ENCODE measurements around the gene GARIN5A.
"Not testable (repeated sequence)": the region's sequence is repeated elsewhere in the genome, so short reads cannot be mapped to it uniquely, and the experiment has no call there.

The GARIN5A gene

GRCh38 chr19:50451223-50451534 lies 25.5 kb downstream of the GARIN5A start:
- no peak overlapping the region for H3K9ac ChIP-seq (ENCODE audit: low read length)
- H3K4me1 ChIP-seq (ENCODE audit: control insufficient read depth, insufficient read depth, low read length) = no peaks in the 10 kb centered on the region
- no peaks in the 10 kb centered on the region for H3K36me3 ChIP-seq (ENCODE audit: control insufficient read depth, insufficient read depth, low read length)
- peaks cover 10% of the 10 kb centered on the region for H3K27me3 ChIP-seq (ENCODE audit: control insufficient read depth, insufficient read depth, low read length)
- no peak overlapping the region for H3K4me3 ChIP-seq (ENCODE audit: low read length)
- H3K9me3 ChIP-seq (ENCODE audit: control insufficient read depth, low read length) = no peaks in the 10 kb centered on the region

GRCh38 chr19:50450369-50451222 lies 26.1 kb downstream of the GARIN5A start:
- peaks cover 10% of the 10 kb centered on the region for H3K27me3 ChIP-seq (ENCODE audit: control insufficient read depth, insufficient read depth, low read length)
- H3K4me1 ChIP-seq (ENCODE audit: control insufficient read depth, insufficient read depth, low read length) = no peaks in the 10 kb centered on the region
- H3K4me3 ChIP-seq (ENCODE audit: low read length) = no peak overlapping the region
- H3K9ac ChIP-seq (ENCODE audit: low read length) = no peak overlapping the region
- no peaks in the 10 kb centered on the region for H3K9me3 ChIP-seq (ENCODE audit: control insufficient read depth, low read length)
- H3K36me3 ChIP-seq (ENCODE audit: control insufficient read depth, insufficient read depth, low read length) = no peaks in the 10 kb centered on the region

DNA sequence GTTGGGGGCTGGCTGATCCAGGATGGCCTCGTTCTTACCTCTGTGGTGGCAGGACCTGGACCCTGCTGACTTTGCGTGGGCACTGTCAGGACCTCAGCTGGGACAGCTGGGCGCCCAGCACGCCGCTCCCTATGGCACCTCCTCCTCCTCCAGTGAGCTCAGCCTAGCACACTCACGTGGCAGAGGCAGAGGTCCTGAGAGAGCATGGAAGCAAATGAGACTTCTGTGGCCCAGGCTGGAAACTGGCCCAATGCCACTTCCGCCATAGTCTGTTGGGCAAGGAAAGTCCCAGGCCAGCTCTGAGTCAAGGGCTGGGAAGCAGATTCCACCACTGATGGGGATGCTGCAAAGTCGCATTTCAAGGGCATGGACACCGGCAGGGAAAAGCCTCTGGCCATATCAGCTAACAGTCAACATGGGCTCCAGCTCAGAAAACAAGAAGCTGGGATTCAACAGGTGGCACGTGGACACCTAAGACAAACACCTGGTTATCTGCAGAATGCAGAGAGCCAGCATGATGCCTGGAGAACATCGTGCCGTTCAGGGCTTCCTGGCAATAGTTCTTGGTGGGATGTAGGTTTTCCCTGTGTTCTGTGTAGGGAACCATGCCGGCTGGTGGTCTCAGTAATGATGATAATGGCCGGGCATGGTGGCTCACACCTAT lies 27.3 kb downstream of the GARIN5A start:
- Histone ChIP-seq H3K4me1 (ENCODE audit: control insufficient read depth, insufficient read depth, low read length) (no peaks in the 10 kb centered on the region), H3K27me3 (ENCODE audit: control insufficient read depth, insufficient read depth, low read length) (peaks cover 10% of the 10 kb centered on the region), H3K9me3 (ENCODE audit: control insufficient read depth, low read length) (no peaks in the 10 kb centered on the region), H3K4me3 (ENCODE audit: low read length) (no peak overlapping the region), H3K9ac (ENCODE audit: low read length) (no peak overlapping the region), H3K36me3 (ENCODE audit: control insufficient read depth, insufficient read depth, low read length) (no peaks in the 10 kb centered on the region)

DNA sequence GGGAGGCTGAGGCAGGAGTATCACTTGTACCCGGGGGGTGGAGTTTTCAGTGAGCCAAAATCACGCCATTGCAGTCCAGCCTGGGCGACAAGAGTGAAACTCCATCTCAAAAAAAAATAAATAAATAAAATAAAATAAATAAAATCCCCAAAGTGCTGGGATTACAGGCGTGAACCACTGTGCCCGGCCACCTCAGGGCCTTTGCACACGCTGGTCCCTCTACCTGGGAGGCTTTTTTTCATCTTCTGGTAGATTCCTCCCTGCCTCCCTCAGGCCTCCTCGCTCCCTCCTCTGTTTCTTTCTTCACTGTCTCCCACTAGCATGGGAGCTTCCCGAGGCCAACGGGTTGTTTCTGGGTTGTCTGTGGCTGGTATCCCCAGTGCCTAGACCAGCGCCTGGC lies 28.9 kb downstream of the GARIN5A start:
- H3K4me3 ChIP-seq (ENCODE audit: low read length) = no peak overlapping the region
- H3K4me1 ChIP-seq (ENCODE audit: control insufficient read depth, insufficient read depth, low read length) = no peaks in the 10 kb centered on the region
- H3K36me3 ChIP-seq (ENCODE audit: control insufficient read depth, insufficient read depth, low read length) = no peaks in the 10 kb centered on the region
- no peak overlapping the region for H3K9ac ChIP-seq (ENCODE audit: low read length)
- no peaks in the 10 kb centered on the region for H3K9me3 ChIP-seq (ENCODE audit: control insufficient read depth, low read length)
- peaks cover 10% of the 10 kb centered on the region for H3K27me3 ChIP-seq (ENCODE audit: control insufficient read depth, insufficient read depth, low read length)

GRCh38 chr19:50447053-50447452 lies 29.6 kb downstream of the GARIN5A start:
- Histone ChIP-seq H3K27me3 (ENCODE audit: control insufficient read depth, insufficient read depth, low read length) (peaks cover 10% of the 10 kb centered on the region), H3K4me1 (ENCODE audit: control insufficient read depth, insufficient read depth, low read length) (no peaks in the 10 kb centered on the region), H3K9me3 (ENCODE audit: control insufficient read depth, low read length) (no peaks in the 10 kb centered on the region), H3K4me3 (ENCODE audit: low read length) (no peak overlapping the region), H3K9ac (ENCODE audit: low read length) (no peak overlapping the region), H3K36me3 (ENCODE audit: control insufficient read depth, insufficient read depth, low read length) (no peaks in the 10 kb centered on the region)

DNA sequence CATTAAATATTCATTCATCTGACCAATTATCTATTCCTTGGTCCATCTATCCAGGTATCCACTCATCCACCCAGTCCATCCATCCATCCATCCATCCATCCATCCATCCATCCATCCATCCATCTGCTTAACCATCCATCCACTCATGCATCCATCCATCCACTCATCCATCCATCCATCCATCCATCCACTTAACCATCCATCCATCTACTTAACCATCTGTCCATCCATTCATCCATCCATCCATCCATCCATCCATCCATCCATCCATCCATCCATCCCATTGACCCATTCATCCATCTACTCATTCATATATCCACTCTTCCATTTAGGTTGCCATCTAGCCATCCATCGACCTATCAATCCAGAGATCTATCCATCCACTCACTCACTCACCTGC lies 32.6 kb downstream of the GARIN5A start:
- Histone ChIP-seq H3K9me3 (ENCODE audit: control insufficient read depth, low read length) (no peaks in the 10 kb centered on the region), H3K9ac (ENCODE audit: low read length) (no peak overlapping the region), H3K4me1 (ENCODE audit: control insufficient read depth, insufficient read depth, low read length) (no peaks in the 10 kb centered on the region), H3K36me3 (ENCODE audit: control insufficient read depth, insufficient read depth, low read length) (no peaks in the 10 kb centered on the region), H3K4me3 (ENCODE audit: low read length) (no peak overlapping the region), H3K27me3 (ENCODE audit: control insufficient read depth, insufficient read depth, low read length) (no peaks in the 10 kb centered on the region)

GRCh38 chr19:50439130-50439529 lies 37.5 kb downstream of the GARIN5A start:
- H3K4me3 ChIP-seq (ENCODE audit: low read length); H3K36me3 ChIP-seq (ENCODE audit: control insufficient read depth, insufficient read depth, low read length); H3K4me1 ChIP-seq (ENCODE audit: control insufficient read depth, insufficient read depth, low read length); H3K27me3 ChIP-seq (ENCODE audit: control insufficient read depth, insufficient read depth, low read length); H3K9ac ChIP-seq (ENCODE audit: low read length); H3K9me3 ChIP-seq (ENCODE audit: control insufficient read depth, low read length): not testable (repeated sequence)

GRCh38 chr19:50437862-50438449 lies 38.7 kb downstream of the GARIN5A start:
- no peaks in the 10 kb centered on the region for H3K36me3 ChIP-seq (ENCODE audit: control insufficient read depth, insufficient read depth, low read length)
- H3K4me3 ChIP-seq (ENCODE audit: low read length) = no peak overlapping the region
- H3K4me1 ChIP-seq (ENCODE audit: control insufficient read depth, insufficient read depth, low read length) = no peaks in the 10 kb centered on the region
- H3K9ac ChIP-seq (ENCODE audit: low read length) = no peak overlapping the region
- H3K9me3 ChIP-seq (ENCODE audit: control insufficient read depth, low read length) = no peaks in the 10 kb centered on the region
- H3K27me3 ChIP-seq (ENCODE audit: control insufficient read depth, insufficient read depth, low read length) = peaks cover 10% of the 10 kb centered on the region

- peaks cover 27% of the 10 kb centered on the region for H3K27me3 ChIP-seq (ENCODE audit: control insufficient read depth, insufficient read depth, low read length)
- no peaks in the 10 kb centered on the region for H3K36me3 ChIP-seq (ENCODE audit: control insufficient read depth, insufficient read depth, low read length)
- peaks cover 10% of the 10 kb centered on the region for H3K4me1 ChIP-seq (ENCODE audit: control insufficient read depth, insufficient read depth, low read length)
- no peaks in the 10 kb centered on the region for H3K9me3 ChIP-seq (ENCODE audit: control insufficient read depth, low read length)
- no peak overlapping the region for H3K4me3 ChIP-seq (ENCODE audit: low read length)
- no peak overlapping the region for H3K9ac ChIP-seq (ENCODE audit: low read length)
Observed at GRCh38 chr19:50435627-50436026, 41.0 kb downstream of the GARIN5A start.

DNA sequence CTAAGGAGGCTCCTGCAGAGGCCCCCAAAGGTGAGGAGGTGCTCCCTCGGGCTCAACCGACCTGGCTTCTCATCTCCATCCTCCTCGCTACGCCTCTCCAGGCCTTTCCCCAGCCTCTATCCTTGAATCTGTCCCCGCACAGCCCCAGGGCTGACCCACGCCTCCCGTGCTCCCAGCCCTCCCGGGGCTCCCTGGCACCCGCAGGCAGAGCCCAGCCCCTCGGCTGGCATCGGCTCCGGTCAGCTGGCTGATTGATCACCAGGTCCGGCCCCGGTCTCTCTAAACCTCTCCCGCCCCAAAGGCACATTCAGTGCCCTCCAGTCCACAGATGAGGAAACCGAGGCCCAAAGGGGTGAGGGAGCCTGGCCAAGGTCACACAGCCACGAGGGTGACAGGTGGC lies 41.4 kb downstream of the GARIN5A start:
- peaks cover 29% of the 10 kb centered on the region for H3K27me3 ChIP-seq (ENCODE audit: control insufficient read depth, insufficient read depth, low read length)

DNA sequence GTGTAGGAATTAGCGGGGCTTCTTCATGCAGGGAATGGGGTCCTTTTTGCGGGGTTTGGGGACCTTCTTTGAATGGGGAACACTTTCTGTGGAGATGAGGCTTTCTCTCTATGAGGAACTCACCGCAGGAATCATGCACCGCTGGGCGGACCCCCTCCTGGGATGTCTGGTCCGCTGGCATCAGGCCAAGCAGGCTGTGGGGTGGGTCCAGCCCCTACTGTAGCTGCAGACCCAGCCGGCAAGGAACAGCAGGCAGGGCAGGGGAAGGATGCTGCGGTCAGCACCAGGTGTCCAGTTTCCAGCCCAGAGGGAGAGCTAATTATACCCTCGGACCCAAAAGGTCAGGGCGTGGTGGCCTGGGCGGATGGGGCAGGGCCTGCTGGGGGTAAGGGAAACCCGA lies 42.1 kb downstream of the GARIN5A start:
- H3K36me3 ChIP-seq (ENCODE audit: control insufficient read depth, insufficient read depth, low read length) = no peaks in the 10 kb centered on the region
- H3K4me1 ChIP-seq (ENCODE audit: control insufficient read depth, insufficient read depth, low read length) = peaks cover 10% of the 10 kb centered on the region
- H3K9ac ChIP-seq (ENCODE audit: low read length) = no peak overlapping the region
- peaks cover 32% of the 10 kb centered on the region for H3K27me3 ChIP-seq (ENCODE audit: control insufficient read depth, insufficient read depth, low read length)
- H3K4me3 ChIP-seq (ENCODE audit: low read length) = no peak overlapping the region
- H3K9me3 ChIP-seq (ENCODE audit: control insufficient read depth, low read length) = no peaks in the 10 kb centered on the region

More for the DNA sequence above, 41.4 kb downstream of the GARIN5A start:
- H3K4me1 ChIP-seq (ENCODE audit: control insufficient read depth, insufficient read depth, low read length) = peaks cover 10% of the 10 kb centered on the region
- H3K36me3 ChIP-seq (ENCODE audit: control insufficient read depth, insufficient read depth, low read length) = no peaks in the 10 kb centered on the region
- no peaks in the 10 kb centered on the region for H3K9me3 ChIP-seq (ENCODE audit: control insufficient read depth, low read length)
- no peak overlapping the region for H3K4me3 ChIP-seq (ENCODE audit: low read length)
- no peak overlapping the region for H3K9ac ChIP-seq (ENCODE audit: low read length)

All from mucosa of stomach (tissue), 1 donor.